Activated T-cell treated with anti-CD3 and anti-CD28 coated beads, Interleukin-2, amount 50 U/mL, for 24 hours (primary cell): ENCODE results near the gene RSAD1.
"Not testable (repeated sequence)": the region's sequence is repeated elsewhere in the genome, so short reads cannot be mapped to it uniquely, and the experiment has no call there.

Experiments used
- DNase-seq: peaks from one replicate; pipeline ENCODE4 v3.0.0-alpha.2; 2020
- H3K27ac Mint-ChIP-seq: 2 replicates; pipeline ENCODE4 v1.8.0; 2020; ENCODE audit warnings: mild to moderate bottlenecking, mixed read lengths
- H3K27me3 Mint-ChIP-seq: 2 replicates; pipeline ENCODE4 v1.8.0; 2020; ENCODE audit warnings: mixed read lengths
- H3K36me3 Mint-ChIP-seq: 2 replicates; pipeline ENCODE4 v1.8.0; 2020; ENCODE audit warnings: low read depth, mixed read lengths
- H3K4me1 Mint-ChIP-seq: 2 replicates; pipeline ENCODE4 v1.8.0; 2020; ENCODE audit warnings: low read depth, mixed read lengths
- H3K4me3 Mint-ChIP-seq: 2 replicates; pipeline ENCODE4 v1.8.0; 2020; ENCODE audit warnings: mild to moderate bottlenecking, moderate library complexity, mixed read lengths
- H3K9me3 Mint-ChIP-seq: 2 replicates; pipeline ENCODE4 v1.8.0; 2020; ENCODE audit warnings: mixed read lengths

Gene RSAD1

GRCh38 chr17:50475362-50475761 lies 3.3 kb upstream of the RSAD1 start:
- no peaks in the 10 kb centered on the region for H3K27me3 Mint-ChIP-seq
- no peaks in the 10 kb centered on the region for H3K9me3 Mint-ChIP-seq
- no peak overlapping the region for H3K4me3 Mint-ChIP-seq
- H3K36me3 Mint-ChIP-seq = peaks cover 13% of the 10 kb centered on the region
- DNase-seq = no peak
- no peak overlapping the region for H3K27ac Mint-ChIP-seq
- peaks cover 17% of the 10 kb centered on the region for H3K4me1 Mint-ChIP-seq

GRCh38 chr17:50475775-50476544 lies 2.7 kb upstream of the RSAD1 start:
- not testable (repeated sequence) for DNase-seq, H3K27ac Mint-ChIP-seq, H3K27me3 Mint-ChIP-seq, H3K9me3 Mint-ChIP-seq, H3K4me3 Mint-ChIP-seq
- Mint-ChIP-seq H3K4me1 (peaks cover 21% of the 10 kb centered on the region), H3K36me3 (peaks cover 18% of the 10 kb centered on the region)

- no peaks in the 10 kb centered on the region for H3K9me3 Mint-ChIP-seq
- DNase-seq = no peak
- peaks cover 24% of the 10 kb centered on the region for H3K4me1 Mint-ChIP-seq
- H3K36me3 Mint-ChIP-seq = peaks cover 25% of the 10 kb centered on the region
- no peak overlapping the region for H3K27ac Mint-ChIP-seq
- no peaks in the 10 kb centered on the region for H3K27me3 Mint-ChIP-seq
- no peak overlapping the region for H3K4me3 Mint-ChIP-seq
These were observed 1.9 kb upstream of the RSAD1 start for GRCh38 chr17:50476545-50477315.

- Mint-ChIP-seq H3K4me3 (peak overlapping the region; percentile 88), H3K27me3 (no peaks in the 10 kb centered on the region), H3K36me3 (peaks cover 37% of the 10 kb centered on the region), H3K4me1 (peaks cover 32% of the 10 kb centered on the region), H3K9me3 (no peaks in the 10 kb centered on the region), H3K27ac (peak overlapping the region; percentile 93)
- DNase-seq = no peak
These were observed 684 bp upstream of the RSAD1 start for GRCh38 chr17:50477976-50478375.

GRCh38 chr17:50479522-50480141 lies 972 bp downstream of the RSAD1 start:
- H3K27me3 Mint-ChIP-seq = no peaks in the 10 kb centered on the region
- H3K27ac Mint-ChIP-seq = peak overlapping the region; percentile 89

GRCh38 chr17:50480142-50480764 lies 1.6 kb downstream of the RSAD1 start:
- Mint-ChIP-seq H3K4me1 (peaks cover 32% of the 10 kb centered on the region), H3K36me3 (peaks cover 60% of the 10 kb centered on the region), H3K27me3 (no peaks in the 10 kb centered on the region), H3K9me3 (no peaks in the 10 kb centered on the region), H3K4me3 (peak overlapping the region; percentile 88), H3K27ac (peak overlapping the region; percentile 89)
- DNase-seq = no peak

More at GRCh38 chr17:50479522-50480141, 972 bp downstream of the RSAD1 start:
- peak overlapping the region; percentile 88 for H3K4me3 Mint-ChIP-seq
- peak; percentile 78 for DNase-seq
- peaks cover 54% of the 10 kb centered on the region for H3K36me3 Mint-ChIP-seq
- peaks cover 32% of the 10 kb centered on the region for H3K4me1 Mint-ChIP-seq
- H3K9me3 Mint-ChIP-seq = no peaks in the 10 kb centered on the region

GRCh38 chr17:50480854-50481490 lies 2.3 kb downstream of the RSAD1 start:
- no peak for DNase-seq
- no peaks in the 10 kb centered on the region for H3K27me3 Mint-ChIP-seq
- no peak overlapping the region for H3K27ac Mint-ChIP-seq

GRCh38 chr17:50481648-50482047 lies 3.0 kb downstream of the RSAD1 start:
- Mint-ChIP-seq H3K4me3 (no peak overlapping the region), H3K9me3 (no peaks in the 10 kb centered on the region), H3K27ac (no peak overlapping the region)

More at GRCh38 chr17:50480854-50481490, 2.3 kb downstream of the RSAD1 start:
- Mint-ChIP-seq H3K9me3 (no peaks in the 10 kb centered on the region), H3K4me1 (peaks cover 32% of the 10 kb centered on the region), H3K4me3 (peak overlapping the region; percentile 88), H3K36me3 (peaks cover 67% of the 10 kb centered on the region)

GRCh38 chr17:50482110-50482509 lies 3.5 kb downstream of the RSAD1 start:
- Mint-ChIP-seq H3K4me1 (peaks cover 33% of the 10 kb centered on the region), H3K36me3 (peaks cover 75% of the 10 kb centered on the region), H3K27me3 (no peaks in the 10 kb centered on the region), H3K4me3 (no peak overlapping the region), H3K9me3 (no peaks in the 10 kb centered on the region), H3K27ac (peak overlapping the region; percentile 81)
- no peak for DNase-seq

More at GRCh38 chr17:50481648-50482047, 3.0 kb downstream of the RSAD1 start:
- DNase-seq = no peak
- Mint-ChIP-seq H3K4me1 (peaks cover 32% of the 10 kb centered on the region), H3K27me3 (no peaks in the 10 kb centered on the region), H3K36me3 (peaks cover 72% of the 10 kb centered on the region)

GRCh38 chr17:50482516-50482915 lies 3.9 kb downstream of the RSAD1 start:
- H3K27ac Mint-ChIP-seq = peak overlapping the region; percentile 81
- H3K36me3 Mint-ChIP-seq = peaks cover 79% of the 10 kb centered on the region
- peaks cover 36% of the 10 kb centered on the region for H3K4me1 Mint-ChIP-seq
- no peak overlapping the region for H3K4me3 Mint-ChIP-seq
- H3K27me3 Mint-ChIP-seq = no peaks in the 10 kb centered on the region
- H3K9me3 Mint-ChIP-seq = no peaks in the 10 kb centered on the region
- peak; percentile 82 for DNase-seq

GRCh38 chr17:50483266-50483665 lies 4.6 kb downstream of the RSAD1 start:
- Mint-ChIP-seq H3K27me3 (no peaks in the 10 kb centered on the region), H3K27ac (peak overlapping the region; percentile 29), H3K4me3 (no peak overlapping the region), H3K4me1 (peaks cover 40% of the 10 kb centered on the region), H3K9me3 (no peaks in the 10 kb centered on the region), H3K36me3 (peaks cover 84% of the 10 kb centered on the region)
- DNase-seq = no peak

GRCh38 chr17:50484386-50485155 lies 5.9 kb downstream of the RSAD1 start:
- peaks cover 35% of the 10 kb centered on the region for H3K4me1 Mint-ChIP-seq
- no peak for DNase-seq
- H3K27me3 Mint-ChIP-seq = no peaks in the 10 kb centered on the region
- peaks cover 77% of the 10 kb centered on the region for H3K36me3 Mint-ChIP-seq
- no peaks in the 10 kb centered on the region for H3K9me3 Mint-ChIP-seq
- H3K4me3 Mint-ChIP-seq = no peak overlapping the region
- peak overlapping the region; percentile 59 for H3K27ac Mint-ChIP-seq
